ENCODE data around the gene SMARCAL1.

SMARCAL1 gene

GRCh38 chr2:216436383-216436782 is 24.1 kb downstream of the SMARCAL1 start:
- TF ChIP-seq EZH2phosphoT487 (IDR thresholded peaks at IDR 0.05; ENCODE audit: low read depth) (no peak), CTCF (IDR thresholded peaks at IDR 0.05; ENCODE audit: low read depth, low read length) (no peak)
- no peak overlapping the region for H3K4me2 ChIP-seq (ENCODE audit: low read length)
- no peak overlapping the region for H2AFZ ChIP-seq (ENCODE audit: low read depth, low read length)
- H3K4me3 ChIP-seq (ENCODE audit: low read length) = no peak overlapping the region
- no peaks in the 10 kb centered on the region for H3K79me2 ChIP-seq (ENCODE audit: low read length)
- no peaks in the 10 kb centered on the region for H3K27me3 ChIP-seq (ENCODE audit: low read depth, low read length)
- H3K9me3 ChIP-seq (ENCODE audit: insufficient read depth, low read length) = no peaks in the 10 kb centered on the region
- H3K36me3 ChIP-seq (replicated peaks; ENCODE audit: low read depth, low read length) = peaks cover 33% of the 10 kb centered on the region
- no peak overlapping the region for H3K9ac ChIP-seq (ENCODE audit: low read length)
- no peaks in the 10 kb centered on the region for H3K4me1 ChIP-seq (ENCODE audit: low read length)
- H3K27ac ChIP-seq (ENCODE audit: low read length) = no peak overlapping the region
- H4K20me1 ChIP-seq (ENCODE audit: insufficient read depth, low read length) = no peaks in the 10 kb centered on the region

GRCh38 chr2:216441308-216442010 is 29.2 kb downstream of the SMARCAL1 start:
- Histone ChIP-seq H3K27me3 (ENCODE audit: low read depth, low read length) (no peaks in the 10 kb centered on the region), H4K20me1 (ENCODE audit: insufficient read depth, low read length) (no peaks in the 10 kb centered on the region), H3K4me2 (ENCODE audit: low read length) (no peak overlapping the region), H2AFZ (ENCODE audit: low read depth, low read length) (no peak overlapping the region), H3K9ac (ENCODE audit: low read length) (no peak overlapping the region), H3K27ac (ENCODE audit: low read length) (no peak overlapping the region), H3K4me3 (ENCODE audit: low read length) (no peak overlapping the region), H3K9me3 (ENCODE audit: insufficient read depth, low read length) (no peaks in the 10 kb centered on the region), H3K4me1 (ENCODE audit: low read length) (no peaks in the 10 kb centered on the region), H3K36me3 (replicated peaks; ENCODE audit: low read depth, low read length) (peaks cover 25% of the 10 kb centered on the region), H3K79me2 (ENCODE audit: low read length) (no peaks in the 10 kb centered on the region)
- no peak for TF ChIP-seq EZH2phosphoT487 (IDR thresholded peaks at IDR 0.05; ENCODE audit: low read depth)
- TF ChIP-seq CTCF (IDR thresholded peaks at IDR 0.05; ENCODE audit: low read depth, low read length) = no peak

- H3K9ac ChIP-seq (ENCODE audit: low read length) = no peak overlapping the region
- no peak overlapping the region for H2AFZ ChIP-seq (ENCODE audit: low read depth, low read length)
- peaks cover 45% of the 10 kb centered on the region for H3K36me3 ChIP-seq (replicated peaks; ENCODE audit: low read depth, low read length)
- no peaks in the 10 kb centered on the region for H3K79me2 ChIP-seq (ENCODE audit: low read length)
- no peak overlapping the region for H3K4me3 ChIP-seq (ENCODE audit: low read length)
- no peaks in the 10 kb centered on the region for H3K27me3 ChIP-seq (ENCODE audit: low read depth, low read length)
- H3K9me3 ChIP-seq (ENCODE audit: insufficient read depth, low read length) = no peaks in the 10 kb centered on the region
- H4K20me1 ChIP-seq (ENCODE audit: insufficient read depth, low read length) = no peaks in the 10 kb centered on the region
- no peak overlapping the region for H3K4me2 ChIP-seq (ENCODE audit: low read length)
- H3K4me1 ChIP-seq (ENCODE audit: low read length) = peaks cover 6% of the 10 kb centered on the region
- no peak for TF ChIP-seq EZH2phosphoT487 (IDR thresholded peaks at IDR 0.05; ENCODE audit: low read depth)
- TF ChIP-seq CTCF (IDR thresholded peaks at IDR 0.05; ENCODE audit: low read depth, low read length) = no peak
- H3K27ac ChIP-seq (ENCODE audit: low read length) = no peak overlapping the region
Observed at GRCh38 chr2:216445501-216445900, 33.2 kb downstream of the SMARCAL1 start.

GRCh38 chr2:216446343-216446742 is 34.1 kb downstream of the SMARCAL1 start:
- TF ChIP-seq CTCF (IDR thresholded peaks at IDR 0.05; ENCODE audit: low read depth, low read length) = no peak
- no peak for TF ChIP-seq EZH2phosphoT487 (IDR thresholded peaks at IDR 0.05; ENCODE audit: low read depth)

More at GRCh38 chr2:216446343-216446742, 34.1 kb downstream of the SMARCAL1 start:
- Histone ChIP-seq H3K4me3 (ENCODE audit: low read length) (no peak overlapping the region), H3K9ac (ENCODE audit: low read length) (no peak overlapping the region), H3K27me3 (ENCODE audit: low read depth, low read length) (no peaks in the 10 kb centered on the region), H3K4me2 (ENCODE audit: low read length) (no peak overlapping the region), H3K79me2 (ENCODE audit: low read length) (no peaks in the 10 kb centered on the region), H3K27ac (ENCODE audit: low read length) (no peak overlapping the region), H2AFZ (ENCODE audit: low read depth, low read length) (no peak overlapping the region), H3K9me3 (ENCODE audit: insufficient read depth, low read length) (no peaks in the 10 kb centered on the region), H4K20me1 (ENCODE audit: insufficient read depth, low read length) (no peaks in the 10 kb centered on the region), H3K36me3 (replicated peaks; ENCODE audit: low read depth, low read length) (peaks cover 47% of the 10 kb centered on the region), H3K4me1 (ENCODE audit: low read length) (peaks cover 6% of the 10 kb centered on the region)
